Ishikawa (cell line): ENCODE measurements around the gene ARHGEF40.

Experiments
- CEBPB ChIP-seq: IDR thresholded peaks from 2 replicates; pipeline ENCODE4 v1.6.1; 2012
- CREB1 ChIP-seq: IDR thresholded peaks from 2 replicates; pipeline ENCODE4 v1.6.1; 2012; ENCODE audit warnings: low read depth
- EGR1 ChIP-seq: IDR thresholded peaks from 2 replicates; pipeline ENCODE4 v1.6.1; 2012
- EP300 ChIP-seq: IDR thresholded peaks from 2 replicates; pipeline ENCODE4 v1.6.1; 2012; ENCODE audit warnings: borderline replicate concordance
- FOXM1 ChIP-seq: IDR thresholded peaks from 2 replicates; pipeline ENCODE4 v1.6.1; 2012; ENCODE audit warnings: low read depth, borderline replicate concordance
- NFIC ChIP-seq: IDR thresholded peaks from 2 replicates; pipeline ENCODE4 v1.6.1; 2012
- RAD21 ChIP-seq: IDR thresholded peaks from 2 replicates; pipeline ENCODE4 v1.6.1; 2012; ENCODE audit warnings: low read depth
- TAF1 ChIP-seq: IDR thresholded peaks from 2 replicates; pipeline ENCODE4 v1.6.1; 2012; ENCODE audit warnings: low read depth, mild to moderate bottlenecking
- TCF12 ChIP-seq: IDR thresholded peaks from 2 replicates; pipeline ENCODE4 v1.6.1; 2012; ENCODE audit warnings: low read depth
- TEAD4 ChIP-seq: IDR thresholded peaks from 2 replicates; pipeline ENCODE4 v1.6.1; 2012
- YY1 ChIP-seq: IDR thresholded peaks from 2 replicates; pipeline ENCODE4 v1.6.1; 2012; ENCODE audit warnings: low read depth
- ZBTB7A ChIP-seq: IDR thresholded peaks from 2 replicates; pipeline ENCODE4 v1.6.1; 2012; ENCODE audit warnings: low read depth
- TF ChIP-seq, protein P1 (sequence below): IDR thresholded peaks from 2 replicates; pipeline ENCODE4 v1.6.1; 2012
- TF ChIP-seq, protein P2 (sequence below): IDR thresholded peaks from 2 replicates; pipeline ENCODE4 v1.6.1; 2012
- TF ChIP-seq, protein P3 (sequence below): IDR thresholded peaks from 2 replicates; pipeline ENCODE4 v1.6.1; 2012; ENCODE audit warnings: low read depth, mild to moderate bottlenecking

Gene ARHGEF40

DNA sequence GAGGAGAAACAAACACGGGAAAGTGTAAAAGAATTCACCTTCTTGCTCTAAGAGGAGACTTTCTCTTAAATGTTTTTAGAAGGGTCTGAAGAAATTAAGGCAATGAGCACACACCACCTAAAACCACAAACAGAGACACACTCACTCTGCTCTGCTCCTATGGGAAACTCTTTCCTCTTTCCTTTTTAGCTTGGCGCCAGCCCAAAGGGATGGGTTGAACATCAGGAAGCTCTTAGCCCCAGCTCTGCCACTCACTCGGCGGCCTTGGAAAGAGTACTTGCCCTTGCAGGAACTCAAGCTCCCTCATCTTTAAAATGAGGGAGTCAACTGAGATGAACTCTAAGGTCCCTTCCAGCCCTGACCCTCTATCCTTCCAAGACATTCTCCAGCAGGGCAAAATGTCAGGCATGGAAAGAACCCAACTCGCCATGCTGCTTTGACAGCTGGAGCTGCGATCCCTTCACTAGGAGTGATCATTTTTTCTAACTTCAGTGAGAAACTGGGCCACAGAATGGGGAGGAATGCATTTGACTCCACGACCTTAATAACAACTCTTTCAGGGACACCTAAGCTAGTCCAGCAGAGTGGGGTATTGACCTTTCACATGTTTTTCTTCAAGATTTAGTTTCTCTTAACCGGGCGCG, 13.5 kb upstream of the ARHGEF40 start:
- TF ChIP-seq, protein P1, sequence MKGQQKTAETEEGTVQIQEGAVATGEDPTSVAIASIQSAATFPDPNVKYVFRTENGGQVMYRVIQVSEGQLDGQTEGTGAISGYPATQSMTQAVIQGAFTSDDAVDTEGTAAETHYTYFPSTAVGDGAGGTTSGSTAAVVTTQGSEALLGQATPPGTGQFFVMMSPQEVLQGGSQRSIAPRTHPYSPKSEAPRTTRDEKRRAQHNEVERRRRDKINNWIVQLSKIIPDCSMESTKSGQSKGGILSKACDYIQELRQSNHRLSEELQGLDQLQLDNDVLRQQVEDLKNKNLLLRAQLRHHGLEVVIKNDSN, result no peak
- TF ChIP-seq EP300 (no peak), CREB1 (no peak), YY1 (no peak), TAF1 (no peak), FOXM1 (no peak), TEAD4 (no peak)
- TF ChIP-seq, protein P2, sequence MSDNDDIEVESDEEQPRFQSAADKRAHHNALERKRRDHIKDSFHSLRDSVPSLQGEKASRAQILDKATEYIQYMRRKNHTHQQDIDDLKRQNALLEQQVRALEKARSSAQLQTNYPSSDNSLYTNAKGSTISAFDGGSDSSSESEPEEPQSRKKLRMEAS, result no peak

DNA sequence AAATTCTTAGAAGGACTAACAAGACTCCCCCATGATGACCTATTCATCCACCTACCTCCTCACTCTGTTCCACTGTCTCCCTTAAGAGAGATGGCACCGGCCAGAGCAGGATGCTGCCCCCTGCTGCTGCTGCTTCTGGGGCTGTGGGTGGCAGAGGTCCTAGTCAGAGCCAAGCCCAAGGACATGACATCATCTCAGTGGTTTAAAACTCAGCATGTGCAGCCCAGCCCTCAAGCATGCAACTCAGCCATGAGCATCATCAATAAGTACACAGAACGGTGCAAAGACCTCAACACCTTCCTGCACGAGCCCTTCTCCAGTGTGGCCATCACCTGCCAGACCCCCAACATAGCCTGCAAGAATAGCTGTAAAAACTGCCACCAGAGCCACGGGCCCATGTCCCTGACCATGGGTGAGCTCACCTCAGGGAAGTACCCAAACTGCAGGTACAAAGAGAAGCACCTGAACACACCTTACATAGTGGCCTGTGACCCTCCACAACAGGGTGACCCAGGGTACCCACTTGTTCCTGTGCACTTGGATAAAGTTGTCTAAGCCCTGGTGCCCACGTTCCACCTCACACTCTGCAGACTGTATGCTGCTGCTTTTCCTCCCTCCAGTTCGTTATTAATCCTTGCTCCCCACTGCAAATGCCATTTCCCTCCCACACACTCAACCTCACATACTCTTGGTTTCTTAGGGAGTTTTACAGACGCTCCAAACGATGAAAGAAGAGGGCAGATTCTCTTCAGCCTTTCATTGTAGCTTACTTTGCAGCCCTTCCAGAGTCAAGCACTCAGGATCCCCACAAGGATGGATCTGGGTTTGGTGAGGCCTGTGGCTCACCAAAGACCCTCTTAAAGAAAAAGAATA, 12.1 kb upstream of the ARHGEF40 start, which contains the start of gene RNASE8:
Gene RNASE8 (plus strand): TSS at position 20 of the 873 bp plus-strand sequence. CDS start 71 bp downstream, at position 91.
- TF ChIP-seq, protein P1, result no peak
- TF ChIP-seq TAF1 (no peak), CREB1 (no peak), EGR1 (no peak), TCF12 (no peak), EP300 (no peak), NFIC (no peak), YY1 (no peak), RAD21 (no peak), ZBTB7A (no peak), TEAD4 (no peak), CEBPB (no peak), FOXM1 (no peak)
- TF ChIP-seq, protein P3, sequence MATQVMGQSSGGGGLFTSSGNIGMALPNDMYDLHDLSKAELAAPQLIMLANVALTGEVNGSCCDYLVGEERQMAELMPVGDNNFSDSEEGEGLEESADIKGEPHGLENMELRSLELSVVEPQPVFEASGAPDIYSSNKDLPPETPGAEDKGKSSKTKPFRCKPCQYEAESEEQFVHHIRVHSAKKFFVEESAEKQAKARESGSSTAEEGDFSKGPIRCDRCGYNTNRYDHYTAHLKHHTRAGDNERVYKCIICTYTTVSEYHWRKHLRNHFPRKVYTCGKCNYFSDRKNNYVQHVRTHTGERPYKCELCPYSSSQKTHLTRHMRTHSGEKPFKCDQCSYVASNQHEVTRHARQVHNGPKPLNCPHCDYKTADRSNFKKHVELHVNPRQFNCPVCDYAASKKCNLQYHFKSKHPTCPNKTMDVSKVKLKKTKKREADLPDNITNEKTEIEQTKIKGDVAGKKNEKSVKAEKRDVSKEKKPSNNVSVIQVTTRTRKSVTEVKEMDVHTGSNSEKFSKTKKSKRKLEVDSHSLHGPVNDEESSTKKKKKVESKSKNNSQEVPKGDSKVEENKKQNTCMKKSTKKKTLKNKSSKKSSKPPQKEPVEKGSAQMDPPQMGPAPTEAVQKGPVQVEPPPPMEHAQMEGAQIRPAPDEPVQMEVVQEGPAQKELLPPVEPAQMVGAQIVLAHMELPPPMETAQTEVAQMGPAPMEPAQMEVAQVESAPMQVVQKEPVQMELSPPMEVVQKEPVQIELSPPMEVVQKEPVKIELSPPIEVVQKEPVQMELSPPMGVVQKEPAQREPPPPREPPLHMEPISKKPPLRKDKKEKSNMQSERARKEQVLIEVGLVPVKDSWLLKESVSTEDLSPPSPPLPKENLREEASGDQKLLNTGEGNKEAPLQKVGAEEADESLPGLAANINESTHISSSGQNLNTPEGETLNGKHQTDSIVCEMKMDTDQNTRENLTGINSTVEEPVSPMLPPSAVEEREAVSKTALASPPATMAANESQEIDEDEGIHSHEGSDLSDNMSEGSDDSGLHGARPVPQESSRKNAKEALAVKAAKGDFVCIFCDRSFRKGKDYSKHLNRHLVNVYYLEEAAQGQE, result no peak
- TF ChIP-seq, protein P2, result no peak

DNA sequence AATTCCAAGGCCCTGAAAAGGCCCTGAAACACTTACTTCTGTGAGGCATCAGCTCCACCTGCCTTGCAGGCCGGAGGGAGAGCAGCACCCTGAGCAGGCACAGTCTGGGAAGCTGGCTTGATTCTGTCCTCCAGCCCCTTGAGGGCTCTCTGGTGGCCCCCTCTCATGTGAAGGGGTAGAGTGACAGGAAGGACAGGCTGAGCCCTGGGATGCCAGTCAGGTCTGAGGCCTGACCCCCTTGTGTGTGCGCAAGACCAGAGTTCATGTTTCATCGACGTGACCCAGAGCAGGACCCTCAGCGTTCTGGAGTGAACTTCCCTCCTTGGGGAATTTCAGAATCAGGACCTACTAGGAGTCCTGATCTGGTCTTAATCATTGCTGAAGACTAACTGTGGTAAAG, 11.2 kb upstream of the ARHGEF40 start:
- TF ChIP-seq EP300 (no peak), CEBPB (no peak), FOXM1 (no peak), NFIC (no peak), RAD21 (no peak)
- TF ChIP-seq, protein P1, result no peak
- TF ChIP-seq, protein P2, result no peak

DNA sequence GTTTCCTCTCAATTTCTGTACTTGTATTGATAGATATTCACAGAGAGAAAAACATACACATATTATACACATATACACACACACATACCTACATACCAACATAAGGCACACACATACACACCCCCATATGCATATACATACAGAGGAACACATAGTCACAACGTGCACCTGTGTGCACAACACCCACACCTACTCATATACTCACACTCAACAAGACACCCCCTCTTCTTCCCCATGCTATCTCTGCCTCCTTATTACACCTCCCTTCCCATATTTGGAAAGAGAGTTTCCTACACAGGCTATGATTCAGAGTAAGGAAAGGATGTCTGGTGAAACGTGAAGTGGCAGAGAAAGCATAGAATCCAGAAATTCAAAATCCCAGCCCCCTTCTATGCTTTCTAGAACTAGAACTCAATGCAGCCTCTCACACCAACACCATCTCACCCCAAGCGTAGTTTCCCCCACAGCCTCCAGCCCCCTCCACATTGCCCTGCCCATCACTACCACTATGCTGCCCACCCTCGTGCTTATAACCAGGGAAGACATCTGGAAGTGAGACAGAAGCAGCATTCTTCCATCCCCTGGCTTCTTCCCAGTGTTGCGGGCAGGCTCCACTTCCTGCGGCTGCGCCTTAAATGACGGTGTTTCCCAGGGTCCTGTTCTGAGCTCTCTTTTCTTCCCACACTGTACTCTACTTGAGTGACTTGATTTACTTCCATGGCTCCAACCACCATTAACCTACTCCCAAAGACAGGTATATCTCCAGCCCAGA, 10.1 kb upstream of the ARHGEF40 start:
- no peak for TF ChIP-seq TAF1
- no peak for TF ChIP-seq NFIC
- TF ChIP-seq CEBPB, result no peak
- TF ChIP-seq, protein P3, result no peak
